BE2C (cell line): ENCODE measurements around the gene DUSP28.

Source experiments
- DNase-seq: peaks from one replicate; pipeline ENCODE4 v3.0.0-alpha.2; 2020
- H3K27me3 ChIP-seq: fragments of 250-450 bp; sonication (Bioruptor Pico); 2 replicates; pipeline ENCODE4 v1.5.1; 2020; ENCODE audit warnings: mild to moderate bottlenecking
- H3K36me3 ChIP-seq: fragments of 250-450 bp; sonication (Bioruptor Pico); 2 replicates; pipeline ENCODE4 v1.5.1; 2020; ENCODE audit warnings: mild to moderate bottlenecking
- H3K4me1 ChIP-seq: fragments of 250-450 bp; sonication (Bioruptor Pico); 2 replicates; pipeline ENCODE4 v1.5.1; 2020
- H3K4me3 ChIP-seq: 2 replicates; pipeline ENCODE4 v1.5.1; 2011; ENCODE audit warnings: low read depth, low read length
- H3K9me3 ChIP-seq: fragments of 250-450 bp; sonication (Bioruptor Pico); 2 replicates; pipeline ENCODE4 v1.5.1; 2020
- TF ChIP-seq, protein P1 (sequence below): IDR thresholded peaks from 2 replicates; pipeline ENCODE4 v1.5.1; 2012; ENCODE audit warnings: mild to moderate bottlenecking, low read depth, low read length

DUSP28 gene

GRCh38 chr2:240577281-240578109, 17.3 kb downstream of the DUSP28 start:
- Histone ChIP-seq H3K9me3 (no peaks in the 10 kb centered on the region), H3K36me3 (peaks cover 26% of the 10 kb centered on the region), H3K4me3 (no peak overlapping the region), H3K27me3 (no peaks in the 10 kb centered on the region), H3K4me1 (no peaks in the 10 kb centered on the region)
- TF ChIP-seq, protein P1, sequence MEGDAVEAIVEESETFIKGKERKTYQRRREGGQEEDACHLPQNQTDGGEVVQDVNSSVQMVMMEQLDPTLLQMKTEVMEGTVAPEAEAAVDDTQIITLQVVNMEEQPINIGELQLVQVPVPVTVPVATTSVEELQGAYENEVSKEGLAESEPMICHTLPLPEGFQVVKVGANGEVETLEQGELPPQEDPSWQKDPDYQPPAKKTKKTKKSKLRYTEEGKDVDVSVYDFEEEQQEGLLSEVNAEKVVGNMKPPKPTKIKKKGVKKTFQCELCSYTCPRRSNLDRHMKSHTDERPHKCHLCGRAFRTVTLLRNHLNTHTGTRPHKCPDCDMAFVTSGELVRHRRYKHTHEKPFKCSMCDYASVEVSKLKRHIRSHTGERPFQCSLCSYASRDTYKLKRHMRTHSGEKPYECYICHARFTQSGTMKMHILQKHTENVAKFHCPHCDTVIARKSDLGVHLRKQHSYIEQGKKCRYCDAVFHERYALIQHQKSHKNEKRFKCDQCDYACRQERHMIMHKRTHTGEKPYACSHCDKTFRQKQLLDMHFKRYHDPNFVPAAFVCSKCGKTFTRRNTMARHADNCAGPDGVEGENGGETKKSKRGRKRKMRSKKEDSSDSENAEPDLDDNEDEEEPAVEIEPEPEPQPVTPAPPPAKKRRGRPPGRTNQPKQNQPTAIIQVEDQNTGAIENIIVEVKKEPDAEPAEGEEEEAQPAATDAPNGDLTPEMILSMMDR = no peak
- DNase-seq = no peak

GRCh38 chr2:240578110-240578450, 17.9 kb downstream of the DUSP28 start:
- Histone ChIP-seq H3K4me1 (no peaks in the 10 kb centered on the region), H3K9me3 (no peaks in the 10 kb centered on the region), H3K27me3 (no peaks in the 10 kb centered on the region), H3K4me3 (no peak overlapping the region), H3K36me3 (peaks cover 26% of the 10 kb centered on the region)
- no peak for DNase-seq
- TF ChIP-seq, protein P1 = no peak

DNA sequence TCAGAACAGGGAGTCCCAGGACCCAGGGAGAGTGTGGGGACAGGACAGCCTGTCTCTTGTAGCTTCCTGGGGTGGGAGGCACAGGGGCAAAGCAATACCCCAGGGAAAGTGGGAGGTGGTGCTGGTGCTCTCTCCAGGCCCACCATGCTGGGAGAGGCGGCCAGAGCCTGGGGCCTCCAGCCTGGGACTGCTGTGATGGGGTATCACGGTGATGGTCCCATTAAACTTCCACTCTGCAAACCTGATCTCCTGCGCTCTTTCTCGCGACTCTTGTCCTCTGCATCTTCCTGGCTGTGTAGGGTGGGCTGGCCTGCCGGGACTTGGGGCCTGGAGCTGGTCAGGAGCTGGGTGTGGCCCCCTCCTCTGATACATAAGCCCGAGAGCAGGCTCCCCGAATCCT, 18.3 kb downstream of the DUSP28 start:
- no peaks in the 10 kb centered on the region for H3K4me1 ChIP-seq
- H3K36me3 ChIP-seq = peaks cover 26% of the 10 kb centered on the region
- DNase-seq = no peak
- TF ChIP-seq, protein P1 = no peak
- no peaks in the 10 kb centered on the region for H3K27me3 ChIP-seq
- no peaks in the 10 kb centered on the region for H3K9me3 ChIP-seq
- no peak overlapping the region for H3K4me3 ChIP-seq

DNA sequence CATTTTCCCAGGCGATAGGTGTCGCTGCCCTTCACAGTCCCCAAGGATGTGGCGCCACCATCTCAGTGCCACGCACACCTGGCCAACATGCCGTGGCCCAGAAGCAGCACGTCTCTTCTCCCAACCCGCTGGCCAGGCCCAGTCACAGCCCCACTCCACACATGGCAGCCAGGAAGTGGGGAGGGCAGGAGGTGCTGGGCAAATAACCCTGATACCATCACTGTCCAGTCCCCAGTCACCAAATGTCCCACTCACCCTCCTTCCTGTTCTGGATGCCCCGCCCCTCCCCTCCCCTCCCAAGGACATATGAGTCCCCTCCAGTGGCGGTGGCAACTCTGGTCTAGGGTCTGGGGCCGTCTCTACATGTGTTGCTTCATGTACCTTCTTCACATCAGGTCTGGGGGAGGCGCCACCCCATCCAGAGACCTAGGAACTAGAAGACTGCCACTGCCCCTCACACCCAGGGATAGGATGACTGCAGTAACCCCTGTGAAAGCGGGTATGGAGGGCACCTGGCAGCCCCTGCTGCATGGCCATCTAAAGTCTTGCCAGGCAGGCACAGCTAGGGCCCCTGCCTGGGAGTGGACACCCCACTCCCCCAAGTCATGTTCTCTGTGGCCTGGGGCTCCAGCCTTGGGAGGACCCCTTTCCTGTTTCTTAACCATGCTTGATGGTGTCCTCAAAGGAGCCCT, 19.1 kb downstream of the DUSP28 start:
- no peaks in the 10 kb centered on the region for H3K4me1 ChIP-seq

DNA sequence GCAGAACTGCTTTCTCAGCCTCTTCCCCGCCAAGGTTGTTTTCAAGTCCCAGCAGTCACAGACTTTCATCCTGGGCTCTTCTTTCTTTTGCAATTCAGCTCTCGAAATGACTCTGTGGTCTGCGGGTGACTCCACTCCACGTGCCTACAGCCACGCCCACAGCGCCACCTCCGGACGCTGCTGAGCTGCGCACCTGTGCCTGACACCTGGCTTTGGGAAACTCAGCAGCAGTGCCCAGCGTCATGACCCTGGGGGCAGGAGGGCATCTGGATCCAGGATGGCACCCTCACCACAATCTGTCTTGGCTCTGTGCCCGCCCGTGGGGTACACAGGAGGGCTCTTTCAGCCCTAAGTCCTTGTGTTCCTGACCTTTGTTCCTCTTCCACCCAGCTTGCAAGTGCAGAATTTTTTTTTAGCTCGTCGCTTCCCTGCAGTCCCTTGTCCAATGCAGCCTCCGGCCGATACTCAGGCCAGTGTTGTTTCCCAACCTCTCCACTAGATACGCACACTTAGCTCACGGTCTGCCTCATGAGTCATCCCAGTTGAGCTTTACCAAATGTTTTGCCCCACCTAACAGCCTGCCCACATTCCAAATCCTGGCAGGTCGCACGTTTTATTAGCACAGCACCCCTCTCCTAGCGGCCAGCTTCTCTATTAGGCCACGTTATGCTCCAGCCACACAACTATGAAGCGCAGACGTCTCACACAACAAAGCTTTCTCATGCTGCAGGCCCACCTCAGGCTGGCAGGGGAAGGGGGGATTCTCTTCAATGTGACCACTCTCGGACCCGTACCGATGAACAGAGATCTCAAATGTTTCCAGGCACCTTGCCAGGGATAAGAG, 19.8 kb downstream of the DUSP28 start:
- Histone ChIP-seq H3K27me3 (no peaks in the 10 kb centered on the region), H3K4me1 (no peaks in the 10 kb centered on the region), H3K4me3 (no peak overlapping the region), H3K9me3 (no peaks in the 10 kb centered on the region), H3K36me3 (peaks cover 21% of the 10 kb centered on the region)
- no peak for DNase-seq
- TF ChIP-seq, protein P1 = no peak

More for the DNA sequence above, 19.1 kb downstream of the DUSP28 start:
- Histone ChIP-seq H3K4me3 (no peak overlapping the region), H3K9me3 (no peaks in the 10 kb centered on the region), H3K36me3 (peaks cover 26% of the 10 kb centered on the region), H3K27me3 (no peaks in the 10 kb centered on the region)
- TF ChIP-seq, protein P1 = no peak
- DNase-seq = no peak
